GM18873 (cell line): ENCODE results near the gene DHRS7B.
A peak's percentile ranks its signal among the peaks of the same experiment; 100 is the strongest.

Experiments used
- ATAC-seq: cut with Tn5 transposase; IDR thresholded peaks from one replicate; pipeline ENCODE4 v1.9.1; 2021; ENCODE audit warnings: mild to moderate bottlenecking, moderate library complexity, moderate number of reproducible peaks; ENCODE audit not compliant: unreplicated experiment, low FRiP score

Gene DHRS7B

GRCh38 chr17:21149621-21150020 is 22.9 kb downstream of the DHRS7B start:
- ATAC-seq, result no peak

DNA sequence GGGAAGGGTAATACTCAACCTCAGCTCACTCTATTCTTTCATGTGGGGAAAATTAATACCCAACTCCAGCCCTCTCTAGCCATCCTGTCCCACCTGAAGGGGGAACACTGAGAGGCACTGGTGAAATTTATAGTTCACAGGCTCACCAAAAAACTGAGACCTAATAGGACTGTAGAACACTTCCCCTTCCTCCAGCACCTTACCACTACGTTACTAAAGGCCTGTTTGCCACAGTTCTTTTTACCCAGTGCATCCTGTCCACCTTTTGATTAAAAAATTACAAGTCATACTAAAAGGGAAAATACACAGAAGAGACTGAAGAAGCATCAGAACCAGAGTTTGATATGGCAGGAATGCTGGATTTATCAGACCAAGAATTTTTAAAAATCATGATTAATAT is 26.0 kb downstream of the DHRS7B start:
- no peak for ATAC-seq

- no peak for ATAC-seq
Measured at GRCh38 chr17:21157586-21158370, 31.0 kb downstream of the DHRS7B start.

- ATAC-seq, result no peak
Measured at GRCh38 chr17:21160401-21160800, 33.6 kb downstream of the DHRS7B start.

GRCh38 chr17:21161498-21162393 is 35.0 kb downstream of the DHRS7B start:
- ATAC-seq, result no peak

DNA sequence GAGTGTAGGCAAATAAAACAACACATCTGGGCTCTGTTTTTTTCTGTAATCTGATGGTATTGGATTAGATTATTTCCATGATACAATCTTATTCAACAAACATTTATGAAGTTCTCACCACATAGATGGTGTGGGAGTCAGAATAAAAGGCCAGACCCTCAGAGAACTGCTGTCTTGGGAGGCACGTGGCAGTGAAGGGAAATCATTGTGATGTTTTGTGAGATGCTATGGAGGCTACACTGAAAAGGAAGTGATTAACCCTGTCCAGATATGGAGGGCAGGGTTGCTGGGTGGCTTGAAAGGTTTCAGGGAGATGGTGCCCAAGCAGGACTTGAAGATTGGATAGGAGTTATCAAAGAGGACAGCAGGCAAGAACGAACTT is 35.6 kb downstream of the DHRS7B start:
- ATAC-seq, result no peak

- ATAC-seq, result no peak
Measured at GRCh38 chr17:21163101-21163500, 36.3 kb downstream of the DHRS7B start.

DNA sequence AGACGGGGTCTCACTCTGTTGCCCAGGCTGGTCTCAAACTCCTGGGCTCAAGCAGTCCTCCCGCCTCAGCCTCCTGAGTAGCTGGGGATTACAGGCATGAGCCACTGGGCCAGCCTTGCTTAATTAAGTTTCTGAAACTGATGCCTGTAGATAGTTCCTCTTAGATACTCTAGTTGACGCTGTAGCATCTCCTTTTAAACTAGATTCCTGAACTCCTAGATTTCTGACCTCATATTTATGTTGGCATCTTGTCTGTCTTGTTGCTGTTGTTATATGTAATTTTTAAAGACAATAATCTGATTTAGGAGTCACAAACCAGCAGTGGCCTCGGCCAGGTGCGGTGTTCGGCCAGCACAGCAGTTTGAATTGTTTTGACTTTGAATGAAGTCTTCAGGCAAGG is 37.5 kb downstream of the DHRS7B start:
- no peak for ATAC-seq

- no peak for ATAC-seq
Measured at GRCh38 chr17:21164620-21165019, 37.9 kb downstream of the DHRS7B start.

DNA sequence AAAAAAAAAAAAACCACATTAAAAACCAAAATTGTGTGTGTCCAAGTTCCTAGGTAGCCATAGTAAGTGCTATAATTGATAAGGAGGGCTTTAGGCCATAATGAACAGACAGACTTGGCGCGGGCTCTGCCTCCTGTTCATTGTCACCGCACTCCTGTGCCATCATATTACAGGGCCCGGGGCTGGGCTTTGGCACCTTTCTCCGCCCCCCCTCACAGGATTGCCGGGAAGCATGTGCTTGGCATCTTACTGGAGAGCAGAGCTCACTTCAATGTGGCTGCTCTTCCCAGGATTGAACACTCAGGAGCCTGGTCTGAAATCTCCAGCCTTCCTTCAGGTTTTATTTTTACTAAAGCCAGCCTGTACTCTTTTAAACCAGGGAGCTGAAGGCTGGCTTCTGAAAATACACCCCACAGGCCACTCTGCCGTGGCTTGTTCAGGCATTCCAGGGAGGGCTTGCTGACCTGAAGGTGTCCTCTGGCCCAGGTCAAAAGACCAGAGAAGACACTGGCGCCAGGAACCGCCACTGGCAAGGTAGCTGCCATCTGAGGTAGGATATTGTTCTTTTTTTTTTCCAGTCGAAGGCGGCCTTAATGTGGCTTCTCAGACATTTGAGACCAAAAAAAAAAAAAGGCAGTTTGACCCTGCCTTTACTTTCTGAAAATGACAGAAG is 39.3 kb downstream of the DHRS7B start:
- no peak for ATAC-seq

GRCh38 chr17:21166595-21167210 is 39.9 kb downstream of the DHRS7B start:
- ATAC-seq, result no peak

DNA sequence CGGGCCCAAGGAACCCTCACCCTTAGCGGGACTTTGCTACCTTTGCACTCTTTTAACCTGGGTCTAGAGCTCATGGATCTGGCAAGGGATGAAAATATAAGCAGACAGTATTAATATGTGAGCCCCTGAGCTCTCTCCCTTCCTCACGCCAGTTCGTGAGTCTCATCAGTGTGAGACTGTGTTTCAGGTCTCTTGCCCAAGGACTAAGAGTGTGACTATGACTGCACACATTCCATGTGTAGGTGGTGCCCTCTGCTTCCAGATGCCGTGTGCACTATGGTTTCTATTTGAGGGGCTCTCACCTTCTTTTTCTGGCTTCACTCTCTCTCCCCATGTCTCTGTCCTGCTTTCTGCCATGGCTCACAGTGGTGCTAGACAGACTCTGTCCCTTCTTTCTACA is 40.5 kb downstream of the DHRS7B start:
- ATAC-seq, result no peak

GRCh38 chr17:21168555-21168865 is 41.7 kb downstream of the DHRS7B start:
- ATAC-seq, result no peak

DNA sequence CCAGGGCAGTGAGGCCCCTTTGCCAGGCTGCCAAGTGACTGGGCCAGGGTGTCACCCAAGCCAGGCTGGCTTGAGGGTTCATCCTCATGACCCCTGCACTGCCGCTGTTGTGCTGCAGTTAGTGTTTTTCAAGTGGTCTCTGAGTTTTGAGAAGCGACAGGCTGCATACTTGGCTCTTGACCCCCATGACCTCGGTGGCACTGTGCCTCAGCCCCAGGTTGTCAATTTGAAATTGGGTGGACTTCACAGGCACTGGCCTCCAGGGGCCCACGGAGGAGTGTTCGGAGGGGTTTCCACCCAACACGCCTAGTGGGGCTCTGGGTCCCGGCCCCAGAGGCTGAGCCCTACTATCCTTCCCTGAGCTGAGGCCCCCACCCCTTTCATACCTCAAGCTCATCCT is 42.7 kb downstream of the DHRS7B start:
- no peak for ATAC-seq

DNA sequence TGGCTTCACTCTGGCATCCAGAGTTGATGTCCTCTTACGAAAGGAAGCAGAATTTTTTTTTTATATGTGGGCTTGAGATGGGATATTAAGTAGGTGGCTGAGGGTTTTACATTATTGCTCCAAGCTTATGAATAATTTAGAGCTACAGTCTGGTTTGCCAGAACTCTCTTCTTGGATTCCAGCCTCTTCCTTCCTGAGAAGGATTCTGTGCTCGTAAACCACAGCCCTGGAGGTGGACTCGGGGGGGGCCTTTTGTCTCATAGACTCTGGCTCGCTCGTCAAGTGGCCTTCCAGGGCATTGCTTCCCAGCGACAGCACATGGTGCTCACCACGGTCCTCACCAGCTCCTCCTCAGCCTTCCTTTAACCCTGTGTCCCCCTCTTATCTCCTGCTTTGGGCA is 44.0 kb downstream of the DHRS7B start:
- no peak for ATAC-seq

- peak; percentile 72 for ATAC-seq
Measured at GRCh38 chr17:21171309-21171922, 44.7 kb downstream of the DHRS7B start.

GRCh38 chr17:21171970-21172510 is 45.3 kb downstream of the DHRS7B start:
- no peak for ATAC-seq

DNA sequence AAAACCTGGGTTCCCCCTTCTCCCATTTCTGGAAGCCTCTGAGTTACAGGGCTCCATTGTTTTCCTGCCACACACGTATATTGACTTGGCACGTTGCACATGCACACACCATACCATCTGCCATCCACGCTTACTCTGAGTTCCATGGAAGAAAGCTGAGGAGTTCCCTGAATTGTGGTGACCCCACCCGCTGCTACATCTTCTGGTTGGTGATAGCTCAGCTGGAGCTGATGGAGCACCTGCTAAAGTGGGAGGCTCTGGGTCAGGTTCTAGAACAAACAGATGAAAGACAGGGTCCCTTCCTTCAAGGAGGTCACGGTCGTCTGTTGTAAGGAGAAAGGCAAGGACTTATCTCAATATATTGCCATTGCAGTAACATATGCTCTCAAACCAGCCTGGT is 46.1 kb downstream of the DHRS7B start:
- ATAC-seq, result no peak

DNA sequence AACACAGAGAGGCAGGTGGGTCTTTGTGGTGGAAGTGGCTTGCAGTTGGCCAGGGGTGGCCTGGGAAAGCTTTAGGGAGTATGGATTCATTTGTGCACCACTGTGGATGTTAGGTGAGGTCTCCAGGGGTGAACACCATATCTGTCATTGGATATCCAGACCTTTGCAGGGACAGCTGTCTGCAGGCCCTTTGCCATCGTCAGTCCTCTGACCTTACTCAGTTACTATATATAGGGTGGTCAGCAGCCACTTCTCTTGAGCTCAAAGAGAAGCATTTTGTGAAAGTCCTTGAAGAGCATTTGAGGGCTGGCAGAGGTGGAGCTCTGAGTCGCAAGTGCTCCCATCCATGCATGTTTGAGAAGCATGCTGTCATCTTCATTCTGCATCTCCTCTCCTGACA is 46.8 kb downstream of the DHRS7B start:
- no peak for ATAC-seq

DNA sequence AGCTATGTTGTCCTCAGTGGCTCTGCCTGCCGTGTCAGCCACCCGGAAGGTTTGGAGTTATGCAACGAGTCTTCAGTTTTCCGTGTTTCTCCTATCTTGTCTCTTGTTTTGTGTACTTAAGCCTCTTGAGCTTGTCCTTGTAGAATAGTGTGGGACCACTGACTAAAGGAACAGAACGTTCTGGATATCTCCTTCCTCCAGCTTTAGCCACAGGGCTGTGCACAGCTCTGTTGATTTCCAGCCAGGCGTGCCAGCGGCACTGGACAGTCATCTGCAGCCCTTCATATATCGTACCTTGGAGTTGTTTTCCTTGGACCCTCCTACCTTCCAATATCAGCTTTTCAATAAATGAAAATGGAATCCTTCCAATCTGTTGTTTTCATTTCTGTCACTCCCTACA is 47.4 kb downstream of the DHRS7B start:
- ATAC-seq, result no peak
